Activated CD8-positive, alpha-beta memory T cell treated with anti-CD3 and anti-CD28 coated beads for 24 hours (primary cell): ENCODE results near the gene LRRC3.

Experiments
- DNase-seq: peaks from one replicate; pipeline ENCODE4 v3.0.0-alpha.2; 2020

The LRRC3 gene

GRCh38 chr21:44459712-44460440 lies 4.6 kb downstream of the LRRC3 start:
- no peak for DNase-seq

DNA sequence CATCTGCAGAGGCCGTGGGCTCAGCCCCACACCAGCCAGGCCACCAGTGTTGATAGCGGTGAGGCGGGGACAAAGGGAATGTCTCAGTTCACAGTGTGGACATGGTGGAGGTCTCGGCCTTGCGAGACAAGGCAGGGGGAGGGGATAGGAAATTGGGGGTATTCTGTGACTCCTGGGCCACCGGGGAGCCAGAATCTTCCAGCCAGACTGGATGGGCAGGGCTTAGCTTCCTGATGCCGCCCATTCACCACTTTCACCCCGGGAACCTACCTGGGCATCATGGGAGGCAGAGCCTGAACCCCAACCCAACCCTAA lies 5.1 kb downstream of the LRRC3 start:
- no peak for DNase-seq

DNA sequence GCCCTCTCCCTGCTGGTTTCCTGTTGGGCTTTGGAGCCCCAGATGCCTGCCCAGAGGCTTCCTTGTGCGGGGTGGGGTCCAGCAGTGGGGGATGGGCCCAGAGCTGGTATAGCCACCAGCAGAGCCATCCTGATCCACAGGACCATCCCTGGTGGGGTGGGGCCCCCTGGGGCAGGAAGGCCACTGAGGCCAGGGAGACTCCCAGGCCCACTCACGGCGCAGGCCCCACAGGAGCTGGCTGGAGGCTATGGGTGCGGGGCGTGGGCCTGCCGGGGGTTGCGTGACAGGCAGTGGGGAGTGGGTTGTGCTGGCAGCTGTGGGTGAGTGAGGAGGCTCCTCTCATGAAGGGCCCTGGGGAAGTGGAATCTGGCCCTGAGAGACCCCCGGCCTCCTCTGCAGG lies 5.7 kb downstream of the LRRC3 start:
- no peak for DNase-seq

GRCh38 chr21:44461464-44462001 lies 6.2 kb downstream of the LRRC3 start:
- no peak for DNase-seq

DNA sequence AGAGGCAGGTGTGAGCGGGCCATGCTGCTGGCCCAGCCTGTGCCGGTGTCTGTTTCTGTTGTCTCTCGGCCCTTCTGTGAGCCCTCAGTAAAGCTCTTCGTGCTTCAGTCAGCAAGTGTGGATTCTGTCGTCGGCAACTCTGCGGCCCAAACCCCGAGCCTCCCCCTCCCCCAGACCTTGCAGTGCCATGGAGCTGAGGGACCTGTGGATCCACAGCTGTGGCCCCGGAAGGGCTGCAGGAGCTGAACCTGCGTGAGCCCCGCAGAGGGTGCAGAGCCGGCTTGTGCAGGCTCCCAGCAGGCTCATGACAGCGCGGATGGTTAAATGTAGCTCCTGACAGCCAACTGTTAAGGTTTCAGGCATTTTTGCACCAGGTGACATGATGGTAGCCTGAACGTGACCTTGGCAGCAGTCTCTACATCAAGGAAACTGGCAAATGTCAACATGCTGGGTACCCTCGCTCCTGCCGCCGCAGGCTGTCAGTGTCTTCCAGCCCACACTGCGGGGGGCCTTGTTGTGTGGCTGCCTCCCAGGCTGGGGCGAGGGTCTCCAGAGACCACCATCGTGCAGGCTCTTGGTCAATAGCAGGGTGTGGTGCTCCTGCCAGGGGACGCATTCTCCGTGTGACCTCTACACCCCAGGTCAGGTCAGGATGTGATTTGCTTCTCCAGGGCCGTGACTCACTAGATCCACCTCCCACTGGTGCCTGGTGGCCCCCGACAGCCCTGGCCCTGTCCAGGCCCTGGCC lies 7.0 kb downstream of the LRRC3 start:
- no peak for DNase-seq

DNA sequence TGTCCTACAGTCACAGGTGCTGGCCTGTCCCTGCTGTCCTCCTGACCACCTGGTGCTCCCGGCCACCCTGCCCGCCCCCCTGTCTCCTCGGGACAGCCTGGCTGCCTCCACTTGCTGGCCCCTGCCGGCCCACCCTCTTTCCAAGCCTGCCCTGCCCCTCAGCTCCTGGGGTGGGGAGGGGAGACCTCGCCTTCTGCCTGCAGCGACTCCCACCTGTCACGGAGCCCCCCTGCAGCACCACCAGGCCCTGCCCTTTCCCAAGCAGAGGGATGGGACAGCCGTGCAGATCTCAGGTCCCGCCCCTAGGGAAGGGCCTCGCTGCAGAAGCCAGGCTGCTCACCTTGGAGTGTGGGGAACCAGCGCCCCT lies 7.5 kb downstream of the LRRC3 start:
- DNase-seq: no peak

DNA sequence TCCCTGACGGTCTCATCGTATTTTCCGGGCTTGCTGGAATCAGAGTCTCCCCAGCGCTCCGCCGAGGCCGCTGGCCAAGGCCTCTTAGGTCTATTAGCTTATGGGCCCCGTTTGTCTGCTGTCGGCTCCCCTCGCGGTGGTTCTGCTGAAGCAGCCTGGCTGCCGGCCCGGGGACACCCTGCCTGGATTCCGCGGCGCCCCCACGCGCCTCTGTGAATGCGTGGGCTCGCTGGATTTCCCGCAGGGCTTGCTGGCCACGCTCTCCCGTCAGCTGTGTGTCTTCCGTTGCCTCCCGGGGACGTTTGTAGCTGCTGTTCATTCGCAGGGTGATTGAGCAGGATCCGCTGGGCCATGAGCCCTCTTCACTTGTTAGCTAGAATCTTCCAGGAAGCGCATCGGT lies 8.4 kb downstream of the LRRC3 start:
- DNase-seq: no peak

GRCh38 chr21:44464351-44464750 lies 9.0 kb downstream of the LRRC3 start:
- DNase-seq: no peak

GRCh38 chr21:44466351-44466954 lies 11.1 kb downstream of the LRRC3 start:
- no peak for DNase-seq

- DNase-seq: no peak
Observed at GRCh38 chr21:44466996-44467858, 11.9 kb downstream of the LRRC3 start.

DNA sequence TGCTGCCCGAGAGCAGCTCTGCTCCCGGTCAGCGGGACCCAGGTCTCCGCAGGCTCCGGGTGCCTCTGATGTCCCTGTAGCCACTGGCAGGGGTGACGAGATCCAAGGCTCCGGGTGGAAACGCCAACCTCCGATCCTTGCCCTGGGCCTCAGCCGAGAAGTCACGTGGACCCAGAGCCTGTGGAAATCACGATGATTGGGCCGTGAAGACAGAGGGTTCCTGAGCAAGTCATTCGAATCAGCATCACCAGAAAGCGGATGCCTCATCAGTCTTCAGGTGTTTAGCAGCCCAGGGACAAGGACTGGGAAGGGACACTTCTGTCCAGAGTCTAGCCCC lies 12.5 kb downstream of the LRRC3 start:
- DNase-seq: no peak

DNA sequence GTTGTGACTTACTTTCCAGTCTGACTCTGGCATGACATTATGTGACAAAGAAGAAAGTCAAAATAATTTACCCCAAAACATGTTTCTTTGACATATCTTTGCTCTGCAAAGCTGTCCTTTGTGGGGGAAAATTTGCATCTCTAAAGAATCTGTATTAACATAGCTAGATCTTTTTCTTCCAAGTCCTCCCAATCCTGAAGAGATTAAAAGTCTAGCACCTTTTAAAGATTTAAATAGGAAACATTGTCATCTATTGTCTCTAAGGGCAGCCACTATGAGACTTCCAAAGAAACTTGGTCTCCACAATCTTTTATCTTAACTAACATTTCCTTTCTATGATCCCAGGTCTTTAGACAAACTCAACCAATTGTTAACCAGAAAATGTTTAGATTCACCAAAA lies 16.0 kb downstream of the LRRC3 start:
- DNase-seq: no peak

- no peak for DNase-seq
Observed at GRCh38 chr21:44471996-44472395, 16.7 kb downstream of the LRRC3 start.

GRCh38 chr21:44473915-44474555 lies 18.7 kb downstream of the LRRC3 start:
- DNase-seq: no peak

DNA sequence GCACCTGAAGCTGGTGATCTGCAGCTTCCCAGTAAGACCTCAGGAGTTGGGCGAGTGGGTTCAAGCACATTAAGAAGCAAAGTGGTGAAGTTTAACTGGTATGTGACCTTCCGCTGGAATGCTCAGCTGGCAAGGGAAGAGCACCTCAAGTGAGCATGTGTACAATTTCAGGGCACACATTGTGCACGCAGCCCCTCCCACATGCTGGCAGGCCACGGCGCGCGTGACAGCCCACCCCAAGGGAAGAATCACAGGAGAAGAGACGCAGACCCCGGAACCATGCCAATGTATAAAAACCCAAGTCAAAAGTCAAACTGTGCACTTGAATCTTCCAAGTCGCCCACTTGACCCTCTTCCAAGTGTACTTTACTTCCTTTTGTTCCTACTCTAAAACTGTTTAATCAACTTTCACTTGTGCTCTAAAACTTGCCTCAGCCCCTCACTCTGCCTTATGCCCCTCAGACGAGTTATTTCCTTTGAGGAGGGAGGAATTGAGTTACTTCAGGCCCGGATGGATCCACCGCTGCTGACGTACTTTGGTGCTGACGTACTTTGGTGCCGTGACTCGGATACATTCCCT lies 20.0 kb downstream of the LRRC3 start:
- DNase-seq: no peak

DNA sequence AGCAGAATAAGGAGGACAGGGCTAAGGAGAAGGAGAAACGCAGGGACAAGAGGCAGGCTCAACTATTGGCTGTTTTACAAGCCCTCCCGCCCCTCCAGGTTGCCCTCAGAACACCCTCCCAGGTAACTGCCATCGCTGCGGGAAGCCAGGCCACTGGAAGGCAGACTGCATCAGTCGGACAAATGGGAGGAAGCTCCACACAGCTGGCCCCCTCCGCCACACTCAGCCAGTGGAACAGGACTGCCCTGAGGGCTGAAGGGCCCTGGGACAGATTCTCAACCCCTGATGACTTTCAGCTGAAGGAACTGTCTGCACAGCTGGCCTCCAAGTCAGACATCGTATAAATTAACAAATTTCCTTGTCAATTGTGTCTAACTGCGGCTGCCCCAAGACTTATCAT lies 21.8 kb downstream of the LRRC3 start:
- no peak for DNase-seq

- no peak for DNase-seq
Observed at GRCh38 chr21:44477712-44478111, 22.4 kb downstream of the LRRC3 start.

DNA sequence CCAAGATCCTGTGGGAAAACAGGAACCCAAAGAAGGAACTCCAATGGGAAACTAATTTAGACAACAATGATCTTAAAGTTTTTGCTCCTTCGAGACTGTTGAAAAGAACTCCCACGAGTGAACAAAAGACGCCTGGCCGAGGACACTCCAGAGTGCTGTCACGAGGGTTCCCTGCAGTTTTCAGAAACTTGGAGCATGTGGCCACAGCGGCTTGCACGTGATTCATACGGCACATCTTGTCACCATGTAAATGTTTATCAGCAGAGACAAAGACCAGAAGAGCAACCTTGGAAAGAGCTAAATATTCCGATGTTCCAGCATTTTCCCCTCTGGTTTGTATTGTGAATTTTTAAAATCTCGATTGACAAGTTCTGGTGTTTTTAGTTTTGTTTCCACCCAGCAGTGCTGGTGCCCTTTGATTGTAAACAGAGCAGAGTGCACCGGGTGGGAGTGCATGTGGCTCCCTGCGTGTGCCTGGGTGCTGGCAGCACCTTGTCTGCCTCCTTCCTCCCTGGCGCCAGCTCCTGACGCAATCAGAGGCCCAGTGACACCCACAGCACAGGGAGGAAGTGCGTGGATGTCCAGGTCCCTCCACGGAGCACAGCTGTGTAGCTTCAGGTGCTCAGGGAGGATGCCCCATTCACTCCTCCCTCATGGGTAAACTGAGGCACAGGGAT lies 23.0 kb downstream of the LRRC3 start:
- no peak for DNase-seq

DNA sequence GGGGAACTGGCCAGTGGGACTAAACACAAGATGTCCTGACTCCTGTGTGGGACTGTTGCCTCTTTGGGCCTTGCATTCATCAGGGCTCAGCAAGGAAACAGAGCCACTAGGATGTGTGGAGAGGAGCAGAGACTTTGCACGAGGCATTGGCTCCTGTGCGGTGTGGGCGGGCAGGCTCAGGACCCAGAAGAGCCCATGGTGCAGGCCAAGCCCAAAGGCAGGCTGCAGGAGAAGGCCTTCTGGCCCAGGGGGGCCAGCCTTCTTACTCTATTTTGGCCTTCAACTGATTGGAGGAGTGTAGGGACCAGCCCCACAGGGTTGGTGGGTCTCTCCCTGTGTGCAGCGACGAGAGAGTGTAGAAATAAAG lies 23.5 kb downstream of the LRRC3 start:
- no peak for DNase-seq

- peak; percentile 80 for DNase-seq
Observed at GRCh38 chr21:44479556-44480199, 24.4 kb downstream of the LRRC3 start.
